Retinal pigment epithelial cell (primary cell): ENCODE measurements around the gene MIS18A.

ENCODE experiments used
- DNase-seq: peaks from one replicate; pipeline ENCODE4 v3.0.0-alpha.2; 2010; ENCODE audit warnings: low read depth
- H3K4me3 ChIP-seq: 2 replicates; pipeline ENCODE4 v1.5.1; 2011; ENCODE audit warnings: mild to moderate bottlenecking, low read length, control low read depth, moderate library complexity
- TF ChIP-seq, protein P1 (sequence below): conservative IDR thresholded peaks from 2 replicates; pipeline ENCODE4 v1.5.1; 2011; ENCODE audit warnings: low read depth, low read length, control low read depth, inconsistent platforms

The MIS18A gene

DNA sequence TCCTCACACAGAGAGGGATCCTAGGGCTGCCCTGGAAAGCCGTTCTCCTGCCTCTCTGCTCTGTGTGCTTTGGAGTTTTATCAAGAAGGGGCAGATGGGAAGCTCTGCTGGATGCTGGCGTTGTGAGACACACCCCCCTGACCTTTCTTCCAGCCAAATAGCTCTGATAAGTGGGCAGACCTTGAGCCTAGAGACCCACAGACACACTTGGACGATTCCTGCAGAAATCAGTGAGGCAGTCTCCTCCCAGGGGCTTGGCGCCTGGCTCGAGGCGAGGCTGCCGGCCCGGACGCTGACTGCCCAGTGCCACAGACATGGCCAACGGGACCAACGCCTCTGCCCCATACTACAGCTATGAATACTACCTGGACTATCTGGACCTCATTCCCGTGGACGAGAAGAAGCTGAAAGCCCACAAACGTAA lies 19.8 kb upstream of the MIS18A start, which contains the start of gene MRAP:
TSS of gene MRAP (plus strand) at position 198 of the 424 bp plus-strand sequence. CDS start at position 315, 117 bp downstream.
- TF ChIP-seq, protein P1, sequence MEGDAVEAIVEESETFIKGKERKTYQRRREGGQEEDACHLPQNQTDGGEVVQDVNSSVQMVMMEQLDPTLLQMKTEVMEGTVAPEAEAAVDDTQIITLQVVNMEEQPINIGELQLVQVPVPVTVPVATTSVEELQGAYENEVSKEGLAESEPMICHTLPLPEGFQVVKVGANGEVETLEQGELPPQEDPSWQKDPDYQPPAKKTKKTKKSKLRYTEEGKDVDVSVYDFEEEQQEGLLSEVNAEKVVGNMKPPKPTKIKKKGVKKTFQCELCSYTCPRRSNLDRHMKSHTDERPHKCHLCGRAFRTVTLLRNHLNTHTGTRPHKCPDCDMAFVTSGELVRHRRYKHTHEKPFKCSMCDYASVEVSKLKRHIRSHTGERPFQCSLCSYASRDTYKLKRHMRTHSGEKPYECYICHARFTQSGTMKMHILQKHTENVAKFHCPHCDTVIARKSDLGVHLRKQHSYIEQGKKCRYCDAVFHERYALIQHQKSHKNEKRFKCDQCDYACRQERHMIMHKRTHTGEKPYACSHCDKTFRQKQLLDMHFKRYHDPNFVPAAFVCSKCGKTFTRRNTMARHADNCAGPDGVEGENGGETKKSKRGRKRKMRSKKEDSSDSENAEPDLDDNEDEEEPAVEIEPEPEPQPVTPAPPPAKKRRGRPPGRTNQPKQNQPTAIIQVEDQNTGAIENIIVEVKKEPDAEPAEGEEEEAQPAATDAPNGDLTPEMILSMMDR, result no peak
- no peak for DNase-seq
- H3K4me3 ChIP-seq, result no peak within 1 kb of the TSS

- H3K4me3 ChIP-seq, result no peak overlapping the region
- DNase-seq, result no peak
- TF ChIP-seq, protein P1, result no peak
Observed at GRCh38 chr21:32298148-32298559, 19.3 kb upstream of the MIS18A start.

GRCh38 chr21:32297449-32297848 lies 18.6 kb upstream of the MIS18A start:
- H3K4me3 ChIP-seq, result no peak overlapping the region
- TF ChIP-seq, protein P1, result no peak
- no peak for DNase-seq

DNA sequence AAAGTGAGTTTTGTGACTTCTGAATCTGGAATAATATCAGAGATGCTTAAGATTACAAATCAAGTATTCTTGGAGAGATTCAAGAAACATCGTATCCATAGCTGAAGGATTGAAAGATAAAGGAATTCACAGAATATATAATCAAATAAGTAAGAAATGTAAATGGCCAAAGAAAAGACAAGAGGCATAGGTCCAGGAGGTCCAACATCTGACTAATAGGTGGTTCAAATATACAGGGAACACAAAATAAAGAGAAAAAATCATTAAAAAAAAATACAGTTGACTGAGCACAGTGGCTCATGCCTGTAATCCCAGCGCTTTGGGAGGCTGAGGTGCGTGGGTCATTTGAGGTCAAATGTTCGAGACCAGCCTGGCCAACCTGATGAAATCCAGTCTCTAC lies 6.6 kb upstream of the MIS18A start:
- TF ChIP-seq, protein P1, result no peak
- no peak overlapping the region for H3K4me3 ChIP-seq
- DNase-seq, result no peak

GRCh38 chr21:32282992-32283391 lies 4.1 kb upstream of the MIS18A start:
- TF ChIP-seq, protein P1, result no peak
- no peak for DNase-seq
- no peak overlapping the region for H3K4me3 ChIP-seq

- TF ChIP-seq, protein P1, result no peak
- no peak for DNase-seq
Observed at GRCh38 chr21:32281531-32281930, 2.7 kb upstream of the MIS18A start.

GRCh38 chr21:32279377-32279680 lies 480 bp upstream of the MIS18A start:
- peak overlapping the region; percentile 92 for H3K4me3 ChIP-seq
- TF ChIP-seq, protein P1, result no peak
- DNase-seq, result no peak

More at GRCh38 chr21:32281531-32281930, 2.7 kb upstream of the MIS18A start:
- no peak overlapping the region for H3K4me3 ChIP-seq
